HFF-Myc (cell line): Measurements from ENCODE around the gene RHOBTB3.

Experiments
- DNase-seq: peaks from one replicate; pipeline ENCODE4 v3.0.0-alpha.2; 2011; ENCODE audit warnings: low read depth; ENCODE audit errors: extremely low read depth
- H3K4me3 ChIP-seq: replicated peaks from 2 replicates; pipeline ENCODE4 v1.5.1; 2011; ENCODE audit warnings: low read depth, mild to moderate bottlenecking, control low read depth, low read length
- TF ChIP-seq, protein P1 (sequence below): IDR thresholded peaks from 2 replicates; pipeline ENCODE4 v1.5.1; 2012; ENCODE audit warnings: mild to moderate bottlenecking, low read depth, low read length, control low read depth; ENCODE audit errors: missing control alignments

RHOBTB3 gene

GRCh38 chr5:95734187-95734586 is 3.1 kb downstream of the RHOBTB3 start:
- no peak for DNase-seq
- peak overlapping the region; percentile 98 for H3K4me3 ChIP-seq
- TF ChIP-seq, protein P1, sequence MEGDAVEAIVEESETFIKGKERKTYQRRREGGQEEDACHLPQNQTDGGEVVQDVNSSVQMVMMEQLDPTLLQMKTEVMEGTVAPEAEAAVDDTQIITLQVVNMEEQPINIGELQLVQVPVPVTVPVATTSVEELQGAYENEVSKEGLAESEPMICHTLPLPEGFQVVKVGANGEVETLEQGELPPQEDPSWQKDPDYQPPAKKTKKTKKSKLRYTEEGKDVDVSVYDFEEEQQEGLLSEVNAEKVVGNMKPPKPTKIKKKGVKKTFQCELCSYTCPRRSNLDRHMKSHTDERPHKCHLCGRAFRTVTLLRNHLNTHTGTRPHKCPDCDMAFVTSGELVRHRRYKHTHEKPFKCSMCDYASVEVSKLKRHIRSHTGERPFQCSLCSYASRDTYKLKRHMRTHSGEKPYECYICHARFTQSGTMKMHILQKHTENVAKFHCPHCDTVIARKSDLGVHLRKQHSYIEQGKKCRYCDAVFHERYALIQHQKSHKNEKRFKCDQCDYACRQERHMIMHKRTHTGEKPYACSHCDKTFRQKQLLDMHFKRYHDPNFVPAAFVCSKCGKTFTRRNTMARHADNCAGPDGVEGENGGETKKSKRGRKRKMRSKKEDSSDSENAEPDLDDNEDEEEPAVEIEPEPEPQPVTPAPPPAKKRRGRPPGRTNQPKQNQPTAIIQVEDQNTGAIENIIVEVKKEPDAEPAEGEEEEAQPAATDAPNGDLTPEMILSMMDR, result no peak

DNA sequence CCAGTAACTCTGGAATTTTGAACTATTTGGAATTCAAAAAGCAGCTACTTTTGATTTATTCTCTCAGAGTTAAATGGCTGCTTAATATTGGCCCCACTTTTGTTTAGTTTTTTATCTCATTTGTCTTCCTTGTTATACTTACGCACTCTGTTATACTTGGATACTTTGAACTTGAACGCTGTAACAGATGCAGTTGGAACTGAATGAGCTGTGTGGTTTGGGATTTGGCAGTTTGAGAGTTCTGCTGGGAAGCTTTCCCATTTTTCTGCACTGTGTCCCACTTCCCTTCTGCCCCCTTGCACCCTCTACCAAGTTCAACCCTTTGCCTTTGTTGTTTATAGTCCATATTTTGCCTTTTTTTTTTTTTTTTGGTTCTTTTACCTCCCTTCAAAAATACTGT is 3.8 kb downstream of the RHOBTB3 start:
- H3K4me3 ChIP-seq, result peak overlapping the region; percentile 98
- TF ChIP-seq, protein P1, result no peak
- DNase-seq, result no peak

- no peak for DNase-seq
- TF ChIP-seq, protein P1, result no peak
These were observed 4.3 kb downstream of the RHOBTB3 start for GRCh38 chr5:95735406-95735805.

DNA sequence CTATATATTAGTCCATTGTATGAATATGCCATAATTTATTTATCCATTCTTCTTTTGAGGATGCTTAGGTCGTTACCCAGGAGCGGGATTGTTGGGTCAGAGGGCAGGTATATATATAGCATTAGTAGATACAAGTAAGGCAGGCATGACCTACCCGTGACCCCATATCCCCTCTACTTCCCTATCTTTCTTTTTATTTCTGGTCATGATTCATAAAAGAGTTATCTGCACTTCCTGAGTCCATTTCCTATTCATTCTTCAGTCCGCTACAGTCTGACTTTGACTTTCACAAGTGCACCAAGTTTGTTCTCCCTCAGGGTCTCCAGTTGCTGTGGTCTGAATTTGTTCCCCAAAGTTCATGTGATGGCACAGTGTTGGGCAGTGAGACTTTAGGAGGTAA is 6.9 kb downstream of the RHOBTB3 start:
- no peak overlapping the region for H3K4me3 ChIP-seq
- DNase-seq, result no peak
- TF ChIP-seq, protein P1, result no peak

More at GRCh38 chr5:95735406-95735805, 4.3 kb downstream of the RHOBTB3 start:
- H3K4me3 ChIP-seq, result peak overlapping the region; percentile 98

DNA sequence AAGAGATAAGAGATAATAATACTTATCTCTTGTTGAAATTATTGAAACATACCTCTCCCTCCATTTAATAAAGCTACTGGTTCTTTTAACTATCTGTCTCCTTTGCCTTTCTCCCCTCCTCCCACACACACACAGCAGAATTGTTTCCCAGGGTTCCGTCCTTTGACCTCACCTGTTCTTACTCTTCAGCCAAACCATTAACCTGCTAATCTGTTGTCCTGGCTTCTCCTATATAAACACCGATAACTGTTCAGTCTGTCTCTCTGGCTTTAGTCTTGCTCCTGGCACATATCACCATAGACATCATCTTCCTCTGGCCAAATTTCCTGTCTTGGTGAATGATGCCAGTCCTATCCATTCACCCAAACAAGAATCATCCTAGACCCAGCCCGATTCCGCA is 7.7 kb downstream of the RHOBTB3 start:
- DNase-seq, result no peak
- TF ChIP-seq, protein P1, result no peak
- no peak overlapping the region for H3K4me3 ChIP-seq

GRCh38 chr5:95739857-95740256 is 8.7 kb downstream of the RHOBTB3 start:
- TF ChIP-seq, protein P1, result no peak
- no peak for DNase-seq
- no peak overlapping the region for H3K4me3 ChIP-seq

- H3K4me3 ChIP-seq, result no peak overlapping the region
- TF ChIP-seq, protein P1, result no peak
- no peak for DNase-seq
These were observed 10.3 kb downstream of the RHOBTB3 start for GRCh38 chr5:95741458-95741857.
